Measurements from ENCODE around the gene BAG5. TPM values are rescaled to one million over a fixed set of nuclear protein-coding genes. Genes with fewer than 3 reads are reported as not detected.
"Not testable (repeated sequence)": the region's sequence is repeated elsewhere in the genome, so short reads cannot be mapped to it uniquely, and the experiment has no call there.

Gene BAG5
- total RNA-seq, 1 donor from 2014 or later: 28.8 TPM

DNA sequence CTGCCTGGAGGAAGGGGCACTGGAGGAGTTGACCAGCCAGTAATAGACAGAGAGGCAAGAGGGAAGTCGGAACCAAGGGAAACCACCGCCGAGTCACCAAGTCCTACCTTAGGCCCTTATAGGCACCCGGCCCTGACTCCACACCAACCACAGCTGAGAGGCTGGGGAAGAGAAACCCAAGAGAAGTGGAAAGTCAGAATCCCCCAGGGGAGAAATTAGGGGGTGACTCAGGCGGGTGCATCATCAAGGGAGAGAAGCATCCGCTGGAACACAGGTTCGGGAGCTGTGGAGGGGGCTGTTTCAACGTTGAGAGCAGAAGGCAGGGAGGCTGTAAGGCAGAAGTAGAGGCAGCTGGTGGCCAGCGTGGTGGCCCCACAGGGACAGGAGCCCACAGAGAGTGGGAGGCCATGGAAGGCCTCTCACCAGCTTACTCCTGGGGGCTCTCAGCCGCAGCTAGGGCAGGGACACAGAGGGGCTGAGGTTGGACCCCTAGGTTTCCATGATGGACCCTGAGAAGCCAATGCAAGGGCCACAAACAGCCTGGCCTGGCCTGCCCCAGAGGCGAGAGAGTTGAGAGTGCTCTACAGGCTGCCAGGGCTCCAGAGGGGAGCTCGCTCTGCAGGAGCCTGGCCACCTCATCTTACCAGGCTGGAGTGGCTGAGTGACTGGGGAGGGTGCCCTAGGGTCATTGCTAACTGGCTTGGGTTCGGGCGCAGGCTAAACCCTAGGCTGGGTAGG is 34.9 kb downstream of the BAG5 start:
- Mint-ChIP-seq H3K36me3 (ENCODE audit: low read depth) (peaks cover 14% of the 10 kb centered on the region), H3K27me3 (no peaks in the 10 kb centered on the region), H3K27ac (peak overlapping the region; percentile 96), H3K9me3 (no peaks in the 10 kb centered on the region), H3K4me3 (peak overlapping the region; percentile 92), H3K4me1 (peaks cover 66% of the 10 kb centered on the region)
- intact Hi-C loops (cut with micrococcal nuclease): loop anchor here (1.0 to 10.0 kb wide), 5 partner anchors 35 to 763 kb away; partner anchors contain the start of genes BAG5, COA8, EIF5 and KLC1
- peak; percentile 90 for ATAC-seq (ENCODE audit: low read depth)
- CTCF ChIA-PET: interaction anchor here (1.1 to 3.3 kb wide), 2 partner anchors 9 to 19 kb away, joined by 3 to 16 read pairs; no protein-coding TSS in a partner anchor
- POLR2A ChIA-PET: interaction anchor here (0.9 to 1.7 kb wide), 10 partner anchors 9 to 194 kb away, joined by 3 to 15 read pairs (median 4); partner anchors contain the start of genes BAG5, COA8, EIF5 and KLC1
- TF ChIP-seq, protein P1, sequence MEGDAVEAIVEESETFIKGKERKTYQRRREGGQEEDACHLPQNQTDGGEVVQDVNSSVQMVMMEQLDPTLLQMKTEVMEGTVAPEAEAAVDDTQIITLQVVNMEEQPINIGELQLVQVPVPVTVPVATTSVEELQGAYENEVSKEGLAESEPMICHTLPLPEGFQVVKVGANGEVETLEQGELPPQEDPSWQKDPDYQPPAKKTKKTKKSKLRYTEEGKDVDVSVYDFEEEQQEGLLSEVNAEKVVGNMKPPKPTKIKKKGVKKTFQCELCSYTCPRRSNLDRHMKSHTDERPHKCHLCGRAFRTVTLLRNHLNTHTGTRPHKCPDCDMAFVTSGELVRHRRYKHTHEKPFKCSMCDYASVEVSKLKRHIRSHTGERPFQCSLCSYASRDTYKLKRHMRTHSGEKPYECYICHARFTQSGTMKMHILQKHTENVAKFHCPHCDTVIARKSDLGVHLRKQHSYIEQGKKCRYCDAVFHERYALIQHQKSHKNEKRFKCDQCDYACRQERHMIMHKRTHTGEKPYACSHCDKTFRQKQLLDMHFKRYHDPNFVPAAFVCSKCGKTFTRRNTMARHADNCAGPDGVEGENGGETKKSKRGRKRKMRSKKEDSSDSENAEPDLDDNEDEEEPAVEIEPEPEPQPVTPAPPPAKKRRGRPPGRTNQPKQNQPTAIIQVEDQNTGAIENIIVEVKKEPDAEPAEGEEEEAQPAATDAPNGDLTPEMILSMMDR (IDR thresholded peaks at IDR 0.05): no peak
- DNase-seq: peak; percentile 70

GRCh38 chr14:103526914-103527248 is 35.6 kb downstream of the BAG5 start:
- TF ChIP-seq, protein P1 (IDR thresholded peaks at IDR 0.05): no peak
- ATAC-seq (ENCODE audit: low read depth): no peak
- peaks cover 66% of the 10 kb centered on the region for H3K4me1 Mint-ChIP-seq
- H3K27me3 Mint-ChIP-seq: no peaks in the 10 kb centered on the region
- no peaks in the 10 kb centered on the region for H3K9me3 Mint-ChIP-seq
- ChIA-PET POLR2A (interaction anchor here (0.6 to 1.7 kb wide), 9 partner anchors 8 to 193 kb away, joined by 3 to 15 read pairs (median 4); partner anchors contain the start of genes BAG5, COA8, EIF5 and KLC1), CTCF (interaction anchor here (1.1 to 3.3 kb wide), 2 partner anchors 8 to 20 kb away, joined by 3 to 16 read pairs; no protein-coding TSS in a partner anchor)
- H3K4me3 Mint-ChIP-seq: peak overlapping the region; percentile 92
- peak overlapping the region; percentile 96 for H3K27ac Mint-ChIP-seq
- no peak for DNase-seq
- intact Hi-C loops (cut with micrococcal nuclease): loop anchor here (1.0 to 10.0 kb wide), 4 partner anchors 35 to 762 kb away; partner anchors contain the start of genes BAG5, COA8, EIF5 and KLC1
- peaks cover 12% of the 10 kb centered on the region for H3K36me3 Mint-ChIP-seq (ENCODE audit: low read depth)

DNA sequence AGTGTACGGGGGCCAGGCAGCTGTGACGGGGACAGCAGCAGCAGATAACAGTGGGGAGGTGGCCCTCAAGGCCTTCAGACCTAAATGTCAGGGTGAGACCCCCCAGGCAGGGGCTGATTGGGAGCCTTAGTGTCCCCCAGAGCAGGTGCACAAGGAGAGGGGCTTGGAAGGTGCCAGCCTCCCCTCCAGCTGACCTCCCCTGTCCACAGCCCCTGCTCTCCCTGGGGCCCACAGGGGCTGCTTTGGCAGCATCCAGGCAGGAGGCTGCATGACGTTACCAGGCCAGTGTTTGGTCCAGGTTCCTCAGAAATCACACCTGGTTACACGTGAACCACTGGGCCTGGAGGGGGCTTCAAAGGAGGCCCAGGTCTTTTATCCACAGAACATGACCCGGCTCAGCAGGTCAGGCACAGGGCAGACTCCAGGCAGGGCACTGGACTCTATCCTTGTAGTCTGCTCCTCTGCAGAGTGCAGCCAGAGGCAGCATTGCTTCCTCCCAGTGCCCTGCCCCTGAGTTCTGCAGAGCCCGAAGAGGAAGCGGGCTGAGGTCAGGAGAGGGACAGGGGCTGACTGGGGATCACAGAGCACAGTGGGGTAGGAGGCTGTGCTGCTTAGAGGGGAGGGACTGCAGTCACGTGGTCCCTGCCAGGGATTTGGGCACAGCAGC is 36.1 kb downstream of the BAG5 start:
- intact Hi-C loops (cut with micrococcal nuclease): loop anchor here (10.0 kb wide), 2 partner anchors 192 to 762 kb away; partner anchors contain the start of gene EIF5

GRCh38 chr14:103525430-103526246 is 36.8 kb downstream of the BAG5 start:
- H3K36me3 Mint-ChIP-seq (ENCODE audit: low read depth); H3K9me3 Mint-ChIP-seq; ATAC-seq (ENCODE audit: low read depth); POLR2A ChIA-PET; H3K27me3 Mint-ChIP-seq; CTCF ChIA-PET; DNase-seq; H3K4me3 Mint-ChIP-seq: not testable (repeated sequence)
- intact Hi-C loops (cut with micrococcal nuclease): loop anchor here (10.0 kb wide), 2 partner anchors 191 to 761 kb away; partner anchors contain the start of gene EIF5
- H3K27ac Mint-ChIP-seq: peak overlapping the region; percentile 12
- peaks cover 56% of the 10 kb centered on the region for H3K4me1 Mint-ChIP-seq

More for the DNA sequence above, 36.1 kb downstream of the BAG5 start:
- no peak overlapping the region for H3K4me3 Mint-ChIP-seq
- CTCF ChIA-PET: interaction anchor here (3.3 kb wide), 1 partner anchor 8 kb away, joined by 16 read pairs; no protein-coding TSS in a partner anchor
- peaks cover 62% of the 10 kb centered on the region for H3K4me1 Mint-ChIP-seq
- ATAC-seq (ENCODE audit: low read depth) (no peak), DNase-seq (no peak)
- peak overlapping the region; percentile 96 for H3K27ac Mint-ChIP-seq
- H3K27me3 Mint-ChIP-seq: no peaks in the 10 kb centered on the region
- TF ChIP-seq, protein P1 (IDR thresholded peaks at IDR 0.05): no peak
- peaks cover 8% of the 10 kb centered on the region for H3K36me3 Mint-ChIP-seq (ENCODE audit: low read depth)
- no peaks in the 10 kb centered on the region for H3K9me3 Mint-ChIP-seq
- POLR2A ChIA-PET: interaction anchor here (0.6 to 1.7 kb wide), 8 partner anchors 8 to 192 kb away, joined by 3 to 15 read pairs (median 5); partner anchors contain the start of genes BAG5, COA8, EIF5 and KLC1
